Endometrium (tissue), 2 donors: ENCODE measurements around the gene TESK2.

Experiments used
- FAIRE-seq: peaks from 2 replicates; lab custom pipeline; 2012; peaks lifted over from hg19 to GRCh38; lab: Jason Lieb, UNC
- donor health status: control.
- donor health status: control.

The TESK2 gene

DNA sequence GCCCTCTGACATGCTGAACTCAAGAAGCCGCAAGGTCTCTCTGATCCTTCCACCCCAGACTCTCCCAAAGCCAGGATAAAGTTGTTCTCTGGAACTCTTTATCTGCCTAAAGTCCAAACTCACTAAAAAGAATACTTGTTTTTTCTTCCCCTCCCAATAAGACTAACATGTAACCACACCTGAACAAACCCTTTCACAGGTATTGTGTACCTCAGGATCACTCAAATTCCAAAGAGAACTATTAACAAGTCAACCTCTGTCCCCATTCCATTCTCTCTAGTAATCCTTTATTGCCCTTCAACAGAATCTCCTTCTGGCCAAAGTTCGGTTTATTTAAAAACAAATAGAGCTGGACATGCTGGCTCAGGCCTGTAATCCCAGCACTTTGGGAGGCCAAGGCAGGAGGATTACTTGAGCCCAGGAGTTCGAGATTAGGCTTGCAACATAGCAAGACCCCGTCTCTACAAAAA is 155.1 kb downstream of the TESK2 start:
- no peak for FAIRE-seq

DNA sequence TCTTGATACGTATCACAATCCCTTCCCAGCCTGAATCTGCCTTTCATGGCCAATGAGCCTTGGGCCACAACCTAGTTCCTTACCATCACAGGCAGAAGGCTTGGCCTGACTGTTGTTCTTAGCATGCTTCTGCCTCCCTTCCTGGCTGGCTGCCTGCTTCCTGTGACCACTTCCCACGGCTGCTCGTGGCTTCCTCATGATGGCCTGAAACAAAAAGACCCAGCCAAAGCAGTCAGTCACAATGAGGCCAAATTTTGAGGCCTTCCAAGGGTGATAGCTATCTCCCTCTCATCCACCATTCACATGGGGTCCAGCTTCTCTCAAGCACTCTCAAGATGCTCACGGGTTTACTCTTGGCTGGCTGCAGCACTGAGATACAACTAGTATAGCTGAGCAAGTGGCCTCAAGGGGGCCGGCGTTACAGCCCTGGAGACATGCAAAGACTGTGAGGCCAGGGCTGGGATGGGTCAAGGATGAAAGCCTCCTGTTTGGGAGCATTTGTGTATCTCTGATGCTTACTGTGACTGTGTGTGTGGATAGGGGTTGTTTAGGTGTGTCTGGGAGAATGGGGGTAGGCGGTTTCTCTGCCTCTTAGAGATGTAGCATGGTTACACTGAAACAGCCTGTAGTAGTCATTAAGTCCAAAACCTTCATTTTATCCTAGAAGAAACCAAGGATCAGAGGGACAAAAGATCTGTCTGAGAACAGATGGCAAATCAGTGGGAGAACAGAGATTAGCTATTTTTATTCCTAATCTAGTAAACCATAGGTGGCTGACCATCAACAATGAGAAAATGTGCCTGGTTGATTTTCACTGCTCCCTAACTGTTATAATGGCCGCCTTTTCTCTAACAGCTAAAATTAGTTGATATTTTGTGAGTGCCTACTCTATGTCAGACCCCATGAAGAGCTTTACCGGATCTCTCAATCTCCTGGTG is 156.4 kb downstream of the TESK2 start:
- FAIRE-seq = no peak

DNA sequence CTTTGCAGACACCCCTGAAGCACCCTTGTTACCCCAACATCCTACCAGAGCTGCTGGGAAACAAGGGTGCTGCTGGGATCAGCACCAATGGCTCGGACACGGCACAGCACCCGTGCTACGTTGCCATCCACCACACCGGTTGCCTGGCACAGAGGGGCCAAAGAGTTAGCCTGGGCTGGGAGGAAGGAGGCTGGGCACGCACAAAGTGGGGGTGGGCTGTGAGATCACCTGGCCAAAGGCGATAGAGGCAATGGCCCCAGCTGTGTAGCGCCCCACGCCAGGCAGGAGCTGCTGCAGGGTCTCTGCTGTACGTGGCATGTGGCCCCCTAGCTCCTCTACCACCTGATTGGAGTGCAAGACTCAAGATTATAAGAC is 158.6 kb downstream of the TESK2 start:
- no peak for FAIRE-seq

DNA sequence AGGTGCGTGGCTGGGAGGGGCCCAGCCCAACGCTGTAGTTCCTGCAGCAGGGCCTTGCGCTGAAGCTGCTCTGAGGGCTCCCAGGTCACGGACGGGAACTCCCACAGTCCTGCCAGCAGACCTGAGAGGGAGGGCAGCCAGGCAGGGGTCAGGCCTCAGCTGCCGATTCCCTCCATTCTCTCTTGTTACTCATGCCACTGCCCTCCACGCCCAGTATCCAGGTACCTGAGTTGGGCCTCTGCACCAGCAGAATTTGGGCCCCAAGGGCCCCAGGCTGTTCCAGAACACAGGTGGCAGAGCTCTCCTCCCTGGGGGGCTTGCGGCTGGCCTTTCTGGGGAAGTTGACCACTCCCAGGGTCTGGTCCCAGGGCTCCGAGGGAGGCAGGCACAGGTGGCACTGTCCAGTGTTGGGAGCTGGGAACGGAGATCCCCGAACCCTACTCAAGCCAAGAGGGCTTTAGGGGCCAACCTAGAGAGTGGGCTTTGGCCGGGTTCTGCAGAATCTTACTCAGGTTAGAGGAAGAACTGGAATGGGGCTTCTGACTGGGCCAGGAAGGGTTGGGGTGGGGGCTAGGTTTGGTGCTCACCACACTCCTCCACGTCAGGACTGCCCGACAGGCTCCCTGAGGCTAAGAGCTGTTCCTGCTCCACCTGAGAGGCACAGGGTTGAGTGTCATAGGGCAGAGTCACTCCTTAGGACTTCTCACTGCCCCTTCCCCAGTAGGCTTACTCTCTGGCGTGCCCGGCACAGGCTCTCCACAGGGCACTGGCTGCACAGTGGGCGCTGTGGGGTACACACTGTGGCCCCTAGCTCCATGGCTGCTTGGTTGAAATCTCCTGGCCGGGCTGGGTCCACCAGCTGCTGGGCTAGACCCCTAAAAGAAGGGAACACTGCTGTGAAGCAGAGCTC is 159.3 kb downstream of the TESK2 start:
- no peak for FAIRE-seq

DNA sequence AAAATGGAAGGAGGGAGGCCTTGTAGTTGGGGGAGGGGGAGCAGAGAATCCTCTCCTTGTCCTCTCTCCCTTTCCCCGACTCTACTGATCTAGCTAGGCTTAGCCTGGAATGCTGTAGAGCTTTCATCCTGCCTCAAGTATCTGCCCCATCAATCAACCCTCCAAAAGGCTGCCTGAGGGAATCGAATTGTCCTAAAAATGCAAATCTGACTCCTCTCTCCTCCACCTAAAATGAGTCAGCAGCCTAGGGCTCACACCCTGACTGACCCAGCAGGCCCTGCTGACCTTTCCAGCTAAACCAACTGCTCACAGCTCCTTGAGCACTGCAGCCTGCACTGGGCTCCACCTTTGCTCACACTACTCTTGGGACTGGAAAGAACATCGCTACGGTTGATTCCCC is 161.5 kb downstream of the TESK2 start:
- FAIRE-seq = no peak

DNA sequence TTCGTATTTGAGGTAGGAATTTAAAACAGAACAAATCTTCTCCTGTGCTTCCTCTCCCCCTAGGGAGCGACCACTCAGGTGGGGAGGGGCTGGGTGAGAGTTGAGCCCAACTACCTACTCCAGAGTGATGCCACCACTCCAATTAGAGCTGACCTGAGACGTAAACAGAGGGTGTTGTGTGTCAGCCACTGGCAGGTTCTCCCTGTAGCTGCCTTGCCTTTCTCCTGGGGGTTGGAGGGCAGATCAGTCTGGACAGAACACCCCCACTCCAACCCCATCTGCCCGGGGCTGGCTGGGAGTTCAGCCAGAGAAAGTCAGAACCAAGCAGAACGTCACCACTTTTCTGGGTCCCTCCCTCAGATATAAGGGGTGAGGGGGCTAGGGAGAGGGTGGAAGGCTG is 162.3 kb downstream of the TESK2 start:
- no peak for FAIRE-seq

DNA sequence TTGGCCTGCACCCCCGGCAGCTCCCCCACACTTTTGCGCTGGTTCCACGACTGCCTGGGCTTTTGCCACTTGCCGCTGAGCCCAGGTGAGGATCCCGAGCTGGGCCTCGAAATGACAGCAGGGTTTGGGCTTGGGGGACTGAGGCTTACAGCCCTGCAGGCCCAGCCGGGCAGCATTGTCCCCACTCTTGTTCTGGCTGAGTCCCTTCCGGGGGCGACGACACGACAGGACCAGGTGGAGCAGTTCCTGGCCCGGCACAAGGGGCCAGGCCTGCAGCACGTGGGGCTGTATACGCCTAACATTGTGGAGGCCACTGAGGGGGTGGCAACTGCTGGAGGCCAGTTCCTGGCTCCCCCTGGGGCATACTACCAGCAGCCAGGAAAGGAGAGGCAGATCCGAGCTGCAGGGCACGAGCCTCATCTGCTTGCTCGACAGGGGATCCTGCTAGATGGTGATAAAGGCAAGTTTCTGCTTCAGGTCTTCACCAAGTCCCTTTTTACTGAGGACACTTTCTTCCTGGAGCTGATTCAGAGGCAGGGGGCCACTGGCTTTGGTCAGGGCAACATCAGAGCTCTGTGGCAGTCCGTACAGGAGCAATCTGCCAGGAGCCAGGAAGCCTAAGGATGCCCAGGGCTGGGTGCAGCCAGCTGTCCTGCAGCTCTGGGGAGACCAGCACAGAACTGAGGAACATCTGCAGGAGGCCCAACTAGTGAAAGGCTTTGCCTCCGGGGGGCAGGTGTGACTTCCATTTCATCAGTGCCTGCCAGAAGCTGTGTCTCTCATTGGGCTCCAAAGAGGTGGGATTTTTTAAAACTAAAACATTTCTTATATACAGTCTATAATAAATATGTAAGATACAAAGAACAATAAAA is 163.1 kb downstream of the TESK2 start:
- no peak for FAIRE-seq

DNA sequence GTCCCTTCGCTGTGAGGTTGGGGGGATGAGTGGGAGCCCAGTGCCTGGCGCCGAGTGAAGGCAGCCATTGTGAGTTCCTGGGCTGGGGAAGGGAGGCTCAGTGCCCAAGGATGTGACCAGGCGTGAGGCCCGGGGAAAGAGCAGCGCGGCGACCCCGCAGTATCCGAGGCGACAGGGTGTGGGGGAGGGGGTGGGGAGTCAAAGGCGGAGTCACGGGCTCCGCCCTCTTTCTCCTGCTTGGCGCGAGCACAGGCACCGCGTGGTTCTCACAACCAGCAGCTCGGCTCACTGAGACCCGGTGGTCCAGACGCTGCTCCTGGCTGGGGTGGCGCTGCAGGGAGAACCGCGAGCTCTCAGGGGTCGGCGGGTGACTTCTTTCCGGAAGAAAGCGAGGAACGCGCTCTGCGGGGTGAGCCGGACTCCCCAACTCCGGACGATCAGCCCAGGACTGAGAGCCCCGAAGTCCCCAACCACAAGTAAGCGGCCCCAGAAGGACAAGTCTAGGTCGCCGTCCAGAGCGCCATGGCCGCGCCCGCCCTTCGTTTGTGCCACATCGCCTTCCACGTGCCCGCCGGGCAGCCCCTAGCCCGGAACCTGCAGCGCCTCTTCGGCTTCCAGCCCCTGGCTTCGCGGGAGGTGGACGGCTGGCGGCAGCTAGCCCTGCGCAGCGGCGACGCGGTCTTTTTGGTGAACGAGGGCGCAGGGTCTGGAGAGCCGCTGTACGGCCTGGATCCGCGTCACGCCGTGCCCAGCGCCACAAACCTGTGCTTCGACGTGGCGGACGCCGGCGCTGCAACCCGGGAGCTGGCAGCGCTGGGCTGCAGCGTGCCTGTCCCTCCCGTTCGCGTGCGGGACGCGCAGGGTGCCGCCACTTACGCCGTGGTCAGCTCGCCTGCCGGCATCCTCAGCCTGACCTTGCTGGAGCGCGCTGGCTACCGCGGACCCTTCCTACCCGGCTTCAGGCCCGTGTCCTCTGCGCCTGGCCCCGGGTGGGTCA is 164.0 kb downstream of the TESK2 start, which contains the start of gene HPDL:
Gene HPDL (plus strand): TSS at position 269 of the 997 bp plus-strand sequence. CDS start 254 bp downstream, at position 523.
- FAIRE-seq = no peak

DNA sequence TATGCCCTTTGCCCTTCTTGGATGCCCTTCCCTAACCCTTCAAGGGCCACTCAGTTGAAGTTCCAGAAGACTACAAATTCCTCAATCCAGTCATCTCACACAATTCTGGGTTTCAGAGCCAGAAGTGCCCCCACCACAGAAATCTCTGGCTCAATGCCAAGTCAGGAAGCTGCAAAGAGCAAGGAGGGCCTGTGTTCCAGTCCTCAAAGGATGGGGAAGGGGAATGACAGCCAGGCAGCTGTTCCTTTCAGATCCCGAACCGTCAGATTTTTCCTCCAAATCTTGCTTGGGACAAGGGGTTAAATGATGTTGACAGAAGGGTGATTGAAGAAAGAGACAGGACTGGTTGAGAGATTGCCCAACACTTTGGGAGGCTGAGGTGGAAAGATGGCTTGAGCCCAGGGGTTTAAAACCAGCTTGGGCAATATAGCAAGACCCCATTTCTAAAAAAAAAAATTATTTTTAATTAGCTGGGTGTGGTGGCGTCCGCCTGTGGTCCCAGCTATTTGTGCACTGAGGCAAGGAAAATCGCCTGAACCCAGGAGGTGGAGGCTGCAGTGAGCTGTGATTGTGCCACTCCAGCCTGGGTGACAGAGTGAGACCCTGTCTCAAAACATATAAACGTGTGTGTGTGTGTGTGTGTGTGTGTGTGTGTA is 165.0 kb downstream of the TESK2 start:
- no peak for FAIRE-seq

DNA sequence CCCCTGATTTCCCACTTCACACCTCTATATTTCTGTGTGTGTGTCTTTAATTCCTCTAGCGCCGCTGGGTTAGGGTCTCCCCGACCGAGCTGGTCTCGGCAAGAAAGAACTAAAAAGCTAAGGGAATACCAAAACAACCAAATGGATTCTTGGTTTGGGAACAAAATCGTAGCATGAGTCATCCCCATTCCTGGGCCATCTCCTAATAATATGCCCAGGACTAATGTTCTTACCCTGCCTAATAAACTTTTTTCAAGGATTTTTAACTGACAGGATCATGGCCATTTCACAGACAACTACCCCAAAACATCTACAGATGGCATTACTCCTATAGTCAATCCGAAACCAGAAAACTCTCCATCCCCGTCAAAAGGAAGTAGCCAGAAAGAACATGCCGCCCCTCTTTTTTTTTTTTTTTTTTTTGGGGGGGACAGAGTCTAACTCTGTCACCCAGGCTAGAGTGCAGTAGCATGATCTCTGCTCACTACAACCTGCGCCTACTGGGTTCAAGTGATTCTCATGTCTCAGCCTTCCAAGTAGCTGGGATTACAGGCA is 168.4 kb downstream of the TESK2 start:
- no peak for FAIRE-seq

DNA sequence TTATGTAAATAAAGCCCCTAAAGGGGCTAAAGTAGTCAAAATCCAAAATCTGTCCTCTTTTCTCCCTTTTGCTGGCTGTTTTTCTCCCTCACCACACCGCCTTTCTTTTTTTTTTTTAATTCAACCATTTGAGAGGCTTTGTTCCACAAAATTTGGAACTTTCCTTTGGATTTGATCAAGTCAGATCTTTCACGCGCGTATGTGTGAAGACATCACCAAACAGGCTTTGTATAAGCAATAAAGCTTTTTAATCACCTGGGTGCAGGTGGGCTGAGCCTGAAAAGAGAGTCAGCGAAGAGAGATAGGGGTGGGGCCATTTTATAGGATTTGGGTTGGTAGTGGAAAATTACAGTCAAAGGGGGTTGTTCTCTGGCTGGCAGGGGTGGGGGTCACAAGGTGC is 169.5 kb downstream of the TESK2 start:
- no peak for FAIRE-seq

DNA sequence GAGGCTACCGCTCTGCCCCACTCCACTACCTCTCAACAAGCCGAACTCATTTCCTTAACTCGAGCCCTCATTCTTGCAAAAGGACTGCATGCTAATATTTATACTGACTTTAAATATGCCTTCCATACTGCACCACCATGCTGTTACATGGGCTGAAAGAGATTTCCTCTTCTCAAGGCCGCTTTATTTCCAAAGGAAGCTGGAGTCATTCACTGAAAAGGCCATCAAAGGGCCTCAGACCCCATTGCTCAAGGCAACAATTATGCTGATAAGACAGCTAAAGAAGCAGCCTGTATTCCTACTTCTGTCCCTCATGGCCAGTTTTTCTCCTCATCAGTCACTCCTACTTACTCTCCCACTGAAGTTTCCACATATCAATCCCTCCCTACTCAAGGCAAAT is 171.2 kb downstream of the TESK2 start:
- no peak for FAIRE-seq

DNA sequence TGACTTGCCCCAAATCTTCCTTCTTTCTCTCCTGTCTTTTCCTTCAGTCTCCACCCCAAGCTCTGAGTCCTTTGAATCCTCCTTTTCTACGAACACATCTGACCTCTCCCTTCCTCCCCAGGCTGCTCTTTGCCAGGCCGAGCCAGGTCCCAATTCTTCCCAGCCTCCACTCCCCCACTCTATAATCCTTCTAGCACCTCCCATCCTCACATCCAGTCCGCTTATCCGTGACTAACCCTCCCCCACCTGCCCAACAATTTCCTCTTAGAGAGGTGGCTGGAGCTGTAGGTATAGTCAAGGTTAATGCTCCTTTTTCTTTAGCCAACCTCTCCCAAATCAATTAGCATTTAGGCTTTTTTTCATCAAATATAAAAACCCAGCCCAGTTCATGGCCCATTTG is 173.8 kb downstream of the TESK2 start:
- FAIRE-seq = no peak

DNA sequence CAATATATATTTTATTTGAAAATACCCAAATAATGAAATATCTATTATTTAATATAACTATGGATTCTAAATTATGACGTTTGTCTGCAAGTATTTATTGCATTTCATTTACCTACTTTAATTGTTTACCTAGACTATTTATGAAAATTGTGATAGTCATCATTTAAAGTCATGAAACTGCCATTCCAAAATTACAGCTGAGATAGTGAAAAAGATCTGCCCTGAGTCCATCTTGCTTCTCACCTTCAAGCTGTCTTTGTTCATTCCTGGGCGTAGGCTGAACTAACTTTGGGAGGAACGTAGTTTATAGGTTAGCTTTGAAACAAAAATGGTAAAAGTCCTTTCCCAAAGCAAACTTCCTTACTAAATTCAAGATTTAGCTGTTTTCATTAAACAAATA is 176.7 kb downstream of the TESK2 start:
- FAIRE-seq = no peak

DNA sequence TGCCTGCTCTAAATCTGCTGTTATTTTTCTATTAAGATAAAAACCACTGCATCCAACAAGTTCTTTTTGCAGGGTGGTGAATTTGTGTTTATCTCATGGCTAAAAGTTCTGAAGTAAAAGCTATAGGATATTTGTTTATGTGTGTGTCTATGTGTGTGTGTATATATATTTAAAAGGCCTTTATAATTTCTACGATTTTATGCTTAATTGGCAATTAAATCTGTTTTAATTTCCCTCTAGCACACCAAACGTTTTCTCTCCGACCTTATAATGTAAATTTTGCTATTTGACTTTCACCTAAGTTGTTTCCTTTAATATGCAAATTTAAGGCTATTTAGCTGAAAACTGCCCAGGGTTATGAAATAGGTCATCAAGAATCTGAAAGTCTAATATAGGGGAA is 184.1 kb downstream of the TESK2 start:
- no peak for FAIRE-seq

DNA sequence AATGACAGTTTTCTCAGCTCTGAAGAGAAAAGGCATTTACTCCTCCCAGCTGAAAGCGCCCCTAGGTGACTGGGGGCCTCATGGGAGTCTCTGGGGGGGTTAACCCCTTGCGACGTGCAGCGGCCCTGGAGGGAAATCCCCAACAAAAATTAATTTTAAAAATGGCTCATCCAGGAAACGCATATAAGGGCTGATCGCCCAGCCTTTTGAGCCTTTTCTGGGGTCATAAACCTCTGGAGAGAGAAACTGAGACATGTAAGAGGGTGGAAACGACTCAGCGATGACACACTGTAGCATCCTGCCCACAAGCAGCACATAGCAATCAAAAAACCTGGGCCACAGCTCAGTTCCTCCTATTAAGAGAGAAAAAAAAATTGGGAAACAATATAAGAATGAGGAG is 184.6 kb downstream of the TESK2 start:
- FAIRE-seq = no peak

DNA sequence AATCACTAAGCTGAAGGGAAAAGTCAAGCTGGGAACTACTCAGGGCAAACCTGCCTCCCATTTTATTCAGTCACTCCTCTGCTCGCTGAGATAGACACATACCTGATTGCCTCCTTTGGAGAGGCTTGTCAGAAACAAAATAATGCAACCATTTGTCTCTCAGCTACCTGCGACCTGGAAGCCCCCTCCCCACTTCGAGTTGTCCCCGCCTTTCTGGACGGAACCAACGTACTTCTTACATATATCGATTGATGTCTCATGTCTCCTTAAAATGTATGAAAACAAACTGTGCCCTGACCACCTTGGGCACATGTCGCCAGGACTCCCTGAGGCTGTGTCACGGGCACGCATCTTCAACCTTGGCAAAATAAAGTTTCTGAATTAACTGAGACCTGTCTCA is 185.7 kb downstream of the TESK2 start:
- FAIRE-seq = no peak

DNA sequence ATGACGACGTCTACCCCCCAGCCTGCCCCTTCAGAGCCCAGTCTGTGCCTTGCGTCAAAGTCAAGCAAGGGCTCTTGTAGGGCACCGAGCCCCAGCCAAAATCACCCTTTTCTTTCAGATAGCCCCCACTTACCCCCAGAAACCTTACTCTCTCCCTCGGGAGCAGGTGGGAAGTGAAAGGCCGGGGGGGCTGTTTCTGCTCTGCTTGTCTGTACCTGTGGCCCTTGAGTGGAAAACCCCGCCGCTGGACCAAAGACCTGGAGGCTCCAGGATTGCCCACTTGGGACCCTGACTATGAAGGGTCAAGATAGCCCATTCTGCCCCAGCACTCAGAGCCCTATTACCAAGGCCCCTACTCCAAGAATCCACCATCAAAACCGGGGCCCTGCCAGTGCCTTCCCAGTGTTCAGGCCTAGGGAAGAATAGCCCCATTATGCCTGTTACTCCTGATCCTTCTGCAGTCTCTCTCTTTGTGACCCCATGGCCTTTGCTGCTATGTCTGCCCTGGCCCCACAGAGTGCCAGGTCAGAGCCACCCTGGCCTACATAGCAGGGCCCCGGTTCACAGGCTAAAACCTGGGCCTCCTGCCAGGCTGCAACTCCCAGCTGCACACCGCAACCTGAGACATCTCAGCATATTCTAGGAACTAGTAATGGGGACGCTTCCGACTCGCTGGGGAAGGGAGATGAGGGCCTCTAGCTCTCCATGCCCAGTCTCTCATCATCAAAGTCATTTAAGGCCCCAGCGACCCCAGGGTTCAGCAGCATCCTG is 186.5 kb downstream of the TESK2 start:
- no peak for FAIRE-seq
